Thyroid gland (tissue), 4 donors: Measurements from ENCODE around the gene GIGYF1.

ENCODE experiments used
- POLR2A ChIP-seq, 2 donors: fragments of 450-650 bp; IDR thresholded peaks; one replicate each; pipeline ENCODE4 v1.6.1; 2017; ENCODE audit warnings: antibody characterized with exemption in 2 of 2, mild to moderate bottlenecking in 2 of 2, moderate library complexity in 1 of 2
- TF ChIP-seq, protein P1 (sequence below), 6 experiments: fragments of 200-600 bp in 3 of 6; fragments of 450-650 bp in 3 of 6; sonication (generic) in 3 of 6; IDR thresholded peaks; one replicate each; pipeline ENCODE4 v1.5.1; 2016 to 2019; ENCODE audit warnings: antibody characterized with exemption in 6 of 6, mild to moderate bottlenecking in 2 of 6, inconsistent platforms in 1 of 6, moderate library complexity in 1 of 6

DNA sequence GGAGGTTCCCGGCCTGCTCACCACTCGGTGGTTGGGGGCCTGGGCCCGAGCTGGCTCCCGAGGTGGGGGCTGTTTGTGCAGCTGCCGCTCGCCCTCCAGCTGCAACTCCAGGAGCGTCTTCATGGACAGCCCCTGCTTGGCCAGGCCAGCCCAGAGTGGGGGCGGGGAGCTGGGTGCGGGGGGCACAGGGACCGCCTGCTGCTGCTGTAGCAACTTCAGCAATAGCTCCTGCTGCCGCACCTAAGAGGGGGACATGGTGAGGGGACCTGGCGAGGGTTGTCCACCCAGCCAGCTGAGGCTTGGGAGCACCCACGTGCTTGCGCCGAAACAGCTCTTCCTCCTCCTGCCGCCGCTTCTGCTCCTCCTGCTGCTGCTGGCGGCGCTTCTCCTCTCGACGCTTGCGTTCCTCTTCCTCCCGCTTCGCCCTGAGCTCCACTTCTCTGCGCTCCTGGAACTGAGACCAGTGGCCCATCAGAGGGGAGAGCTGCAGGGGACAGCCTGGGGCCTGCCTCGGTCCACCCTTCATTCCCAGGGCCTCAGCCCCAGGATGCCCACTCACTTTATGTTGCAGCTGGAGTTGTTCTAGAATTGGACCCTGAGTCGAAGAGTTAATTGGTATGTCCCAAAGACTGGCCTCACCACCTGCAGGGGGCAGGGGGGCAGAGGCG is 10.9 kb downstream of the GIGYF1 start:
- TF ChIP-seq, protein P1, sequence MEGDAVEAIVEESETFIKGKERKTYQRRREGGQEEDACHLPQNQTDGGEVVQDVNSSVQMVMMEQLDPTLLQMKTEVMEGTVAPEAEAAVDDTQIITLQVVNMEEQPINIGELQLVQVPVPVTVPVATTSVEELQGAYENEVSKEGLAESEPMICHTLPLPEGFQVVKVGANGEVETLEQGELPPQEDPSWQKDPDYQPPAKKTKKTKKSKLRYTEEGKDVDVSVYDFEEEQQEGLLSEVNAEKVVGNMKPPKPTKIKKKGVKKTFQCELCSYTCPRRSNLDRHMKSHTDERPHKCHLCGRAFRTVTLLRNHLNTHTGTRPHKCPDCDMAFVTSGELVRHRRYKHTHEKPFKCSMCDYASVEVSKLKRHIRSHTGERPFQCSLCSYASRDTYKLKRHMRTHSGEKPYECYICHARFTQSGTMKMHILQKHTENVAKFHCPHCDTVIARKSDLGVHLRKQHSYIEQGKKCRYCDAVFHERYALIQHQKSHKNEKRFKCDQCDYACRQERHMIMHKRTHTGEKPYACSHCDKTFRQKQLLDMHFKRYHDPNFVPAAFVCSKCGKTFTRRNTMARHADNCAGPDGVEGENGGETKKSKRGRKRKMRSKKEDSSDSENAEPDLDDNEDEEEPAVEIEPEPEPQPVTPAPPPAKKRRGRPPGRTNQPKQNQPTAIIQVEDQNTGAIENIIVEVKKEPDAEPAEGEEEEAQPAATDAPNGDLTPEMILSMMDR (IDR thresholded peaks at IDR 0.05), result no peak
- no peak for TF ChIP-seq POLR2A (IDR thresholded peaks at IDR 0.05)
